Activated naive CD4-positive, alpha-beta T cell treated with anti-CD3 and anti-CD28 coated beads, Interleukin-2, amount 10 ng/mL, durations not matched to agents 7 days and 5 days (primary cell): ENCODE results near the gene GLIPR2.
A peak's percentile ranks its signal among the peaks of the same experiment; 100 is the strongest.
"Not testable (repeated sequence)": the region's sequence is repeated elsewhere in the genome, so short reads cannot be mapped to it uniquely, and the experiment has no call there.

Source experiments
- CTCF ChIA-PET: fragments of 350-600 bp; sonication (Branson Sonifier 250); formaldehyde crosslinking; loops from one replicate; lab custom pipeline; 2021; ENCODE audit warnings: antibody characterized with exemption; lab: Charles Lee
- DNase-seq: peaks from one replicate; pipeline ENCODE4 v3.0.0-alpha.2; 2020
- H3K27ac Mint-ChIP-seq: one replicate; pipeline ENCODE4 v1.8.0; 2021; ENCODE audit warnings: mild to moderate bottlenecking, moderate library complexity, mixed read lengths
- H3K27me3 Mint-ChIP-seq: one replicate; pipeline ENCODE4 v1.8.0; 2021; ENCODE audit warnings: mild to moderate bottlenecking, mixed read lengths
- H3K36me3 Mint-ChIP-seq: one replicate; pipeline ENCODE4 v1.8.0; 2021; ENCODE audit warnings: mixed read lengths
- H3K4me1 Mint-ChIP-seq: one replicate; pipeline ENCODE4 v1.8.0; 2021; ENCODE audit warnings: mixed read lengths
- H3K4me3 Mint-ChIP-seq: one replicate; pipeline ENCODE4 v1.8.0; 2021; ENCODE audit warnings: mild to moderate bottlenecking, moderate library complexity, mixed read lengths
- H3K9me3 Mint-ChIP-seq: one replicate; pipeline ENCODE4 v1.8.0; 2021; ENCODE audit warnings: mixed read lengths

The GLIPR2 gene

GRCh38 chr9:36153746-36154145, 17.2 kb downstream of the GLIPR2 start:
- peaks cover 66% of the 10 kb centered on the region for H3K4me1 Mint-ChIP-seq
- H3K27ac Mint-ChIP-seq = no peak overlapping the region

GRCh38 chr9:36154331-36154952, 17.9 kb downstream of the GLIPR2 start:
- Mint-ChIP-seq H3K27ac (no peak overlapping the region), H3K4me3 (no peak overlapping the region), H3K27me3 (no peaks in the 10 kb centered on the region), H3K9me3 (peaks cover 4% of the 10 kb centered on the region), H3K36me3 (peaks cover 46% of the 10 kb centered on the region), H3K4me1 (peaks cover 62% of the 10 kb centered on the region)
- DNase-seq = no peak
- CTCF ChIA-PET = interaction anchor here (1.3 to 3.0 kb wide), 2 partner anchors 10 to 51 kb away, joined by 3 to 9 read pairs; no protein-coding TSS in a partner anchor

More at GRCh38 chr9:36153746-36154145, 17.2 kb downstream of the GLIPR2 start:
- Mint-ChIP-seq H3K9me3 (peaks cover 4% of the 10 kb centered on the region), H3K4me3 (no peak overlapping the region), H3K27me3 (no peaks in the 10 kb centered on the region), H3K36me3 (peaks cover 45% of the 10 kb centered on the region)
- CTCF ChIA-PET = interaction anchor here (3.0 kb wide), 1 partner anchor 51 kb away, joined by 9 read pairs; no protein-coding TSS in a partner anchor
- DNase-seq = no peak

GRCh38 chr9:36156116-36156515, 19.6 kb downstream of the GLIPR2 start:
- CTCF ChIA-PET = interaction anchor here (3.0 kb wide), 1 partner anchor 53 kb away, joined by 9 read pairs; no protein-coding TSS in a partner anchor
- Mint-ChIP-seq H3K4me3 (no peak overlapping the region), H3K36me3 (peaks cover 42% of the 10 kb centered on the region), H3K9me3 (peaks cover 4% of the 10 kb centered on the region), H3K4me1 (peaks cover 48% of the 10 kb centered on the region), H3K27ac (no peak overlapping the region), H3K27me3 (peaks cover 8% of the 10 kb centered on the region)
- DNase-seq = no peak

GRCh38 chr9:36158122-36158521, 21.6 kb downstream of the GLIPR2 start:
- Mint-ChIP-seq H3K9me3 (peaks cover 4% of the 10 kb centered on the region), H3K36me3 (peaks cover 44% of the 10 kb centered on the region)

GRCh38 chr9:36158917-36159316, 22.4 kb downstream of the GLIPR2 start:
- peaks cover 4% of the 10 kb centered on the region for H3K9me3 Mint-ChIP-seq
- H3K4me1 Mint-ChIP-seq = peaks cover 27% of the 10 kb centered on the region
- H3K36me3 Mint-ChIP-seq = peaks cover 38% of the 10 kb centered on the region
- no peak for DNase-seq
- CTCF ChIA-PET = interaction anchor here (0.9 kb wide), 1 partner anchor 55 kb away, joined by 5 read pairs; no protein-coding TSS in a partner anchor
- H3K4me3 Mint-ChIP-seq = no peak overlapping the region
- H3K27ac Mint-ChIP-seq = no peak overlapping the region
- H3K27me3 Mint-ChIP-seq = peaks cover 14% of the 10 kb centered on the region

More at GRCh38 chr9:36158122-36158521, 21.6 kb downstream of the GLIPR2 start:
- no peak for DNase-seq
- CTCF ChIA-PET = interaction anchor here (0.9 kb wide), 1 partner anchor 55 kb away, joined by 5 read pairs; no protein-coding TSS in a partner anchor
- H3K4me3 Mint-ChIP-seq = no peak overlapping the region
- peaks cover 14% of the 10 kb centered on the region for H3K27me3 Mint-ChIP-seq
- H3K27ac Mint-ChIP-seq = no peak overlapping the region
- H3K4me1 Mint-ChIP-seq = peaks cover 33% of the 10 kb centered on the region

GRCh38 chr9:36159509-36159908, 23.0 kb downstream of the GLIPR2 start:
- H3K4me3 Mint-ChIP-seq, H3K27ac Mint-ChIP-seq, DNase-seq, H3K9me3 Mint-ChIP-seq, CTCF ChIA-PET: not testable (repeated sequence)
- H3K36me3 Mint-ChIP-seq = peaks cover 32% of the 10 kb centered on the region
- peaks cover 21% of the 10 kb centered on the region for H3K4me1 Mint-ChIP-seq
- peaks cover 16% of the 10 kb centered on the region for H3K27me3 Mint-ChIP-seq

- H3K36me3 Mint-ChIP-seq = peaks cover 28% of the 10 kb centered on the region
- not testable (repeated sequence) for DNase-seq, H3K27ac Mint-ChIP-seq
Observed at GRCh38 chr9:36160126-36160525, 23.6 kb downstream of the GLIPR2 start.

GRCh38 chr9:36161187-36161586, 24.7 kb downstream of the GLIPR2 start:
- DNase-seq = no peak
- no peak overlapping the region for H3K4me3 Mint-ChIP-seq
- CTCF ChIA-PET = interaction anchor here (1.1 kb wide), 1 partner anchor 138 kb away, joined by 3 read pairs; no protein-coding TSS in a partner anchor

More at GRCh38 chr9:36160126-36160525, 23.6 kb downstream of the GLIPR2 start:
- H3K27me3 Mint-ChIP-seq = peaks cover 22% of the 10 kb centered on the region
- H3K9me3 Mint-ChIP-seq, H3K4me3 Mint-ChIP-seq, CTCF ChIA-PET: not testable (repeated sequence)
- peaks cover 20% of the 10 kb centered on the region for H3K4me1 Mint-ChIP-seq

GRCh38 chr9:36162211-36162738, 25.7 kb downstream of the GLIPR2 start:
- peaks cover 21% of the 10 kb centered on the region for H3K36me3 Mint-ChIP-seq
- H3K4me3 Mint-ChIP-seq = no peak overlapping the region
- peaks cover 35% of the 10 kb centered on the region for H3K27me3 Mint-ChIP-seq
- CTCF ChIA-PET = interaction anchor here (1.3 to 8.2 kb wide), 3 partner anchors 26 to 154 kb away, joined by 4 to 221 read pairs (median 5); partner anchors contain the start of gene GLIPR2
- H3K27ac Mint-ChIP-seq = no peak overlapping the region
- H3K9me3 Mint-ChIP-seq = no peaks in the 10 kb centered on the region
- no peak for DNase-seq
- peaks cover 33% of the 10 kb centered on the region for H3K4me1 Mint-ChIP-seq

More at GRCh38 chr9:36161187-36161586, 24.7 kb downstream of the GLIPR2 start:
- Mint-ChIP-seq H3K4me1 (peaks cover 26% of the 10 kb centered on the region), H3K36me3 (peaks cover 26% of the 10 kb centered on the region), H3K27ac (no peak overlapping the region), H3K9me3 (peaks cover 4% of the 10 kb centered on the region), H3K27me3 (peaks cover 27% of the 10 kb centered on the region)

- Mint-ChIP-seq H3K4me1 (peaks cover 28% of the 10 kb centered on the region), H3K36me3 (peaks cover 16% of the 10 kb centered on the region), H3K4me3 (no peak overlapping the region), H3K27me3 (peaks cover 42% of the 10 kb centered on the region), H3K27ac (no peak overlapping the region), H3K9me3 (no peaks in the 10 kb centered on the region)
- no peak for DNase-seq
- CTCF ChIA-PET = interaction anchor here (0.9 to 8.2 kb wide), 8 partner anchors 11 to 155 kb away, joined by 3 to 221 read pairs (median 5); partner anchors contain the start of gene GLIPR2
Observed at GRCh38 chr9:36163049-36163785, 26.7 kb downstream of the GLIPR2 start.

GRCh38 chr9:36163786-36164170, 27.2 kb downstream of the GLIPR2 start:
- H3K9me3 Mint-ChIP-seq = no peaks in the 10 kb centered on the region
- H3K36me3 Mint-ChIP-seq = peaks cover 12% of the 10 kb centered on the region
- H3K4me3 Mint-ChIP-seq = no peak overlapping the region
- H3K27me3 Mint-ChIP-seq = peaks cover 46% of the 10 kb centered on the region
- no peak overlapping the region for H3K27ac Mint-ChIP-seq
- CTCF ChIA-PET = interaction anchor here (0.9 to 8.2 kb wide), 11 partner anchors 9 to 156 kb away, joined by 3 to 221 read pairs (median 5); partner anchors contain the start of gene GLIPR2
- no peak for DNase-seq
- H3K4me1 Mint-ChIP-seq = peaks cover 24% of the 10 kb centered on the region

GRCh38 chr9:36164372-36164771, 27.8 kb downstream of the GLIPR2 start:
- DNase-seq = no peak
- CTCF ChIA-PET = interaction anchor here (0.9 to 8.2 kb wide), 10 partner anchors 10 to 156 kb away, joined by 3 to 221 read pairs (median 6); no protein-coding TSS in a partner anchor
- Mint-ChIP-seq H3K9me3 (no peaks in the 10 kb centered on the region), H3K27me3 (peaks cover 52% of the 10 kb centered on the region), H3K4me3 (no peak overlapping the region), H3K27ac (no peak overlapping the region), H3K36me3 (peaks cover 11% of the 10 kb centered on the region), H3K4me1 (peaks cover 24% of the 10 kb centered on the region)

GRCh38 chr9:36164989-36165388, 28.5 kb downstream of the GLIPR2 start:
- Mint-ChIP-seq H3K27ac (no peak overlapping the region), H3K4me1 (peaks cover 24% of the 10 kb centered on the region), H3K9me3 (no peaks in the 10 kb centered on the region), H3K36me3 (peaks cover 9% of the 10 kb centered on the region), H3K4me3 (peak overlapping the region; percentile 16), H3K27me3 (peaks cover 58% of the 10 kb centered on the region)
- DNase-seq = no peak
- CTCF ChIA-PET = interaction anchor here (1.2 to 8.2 kb wide), 9 partner anchors 10 to 157 kb away, joined by 3 to 221 read pairs (median 6); no protein-coding TSS in a partner anchor
